ENCODE measurements around the gene ARL8A.
A peak's percentile ranks its signal among the peaks of the same experiment; 100 is the strongest.
"Not testable (repeated sequence)": the region's sequence is repeated elsewhere in the genome, so short reads cannot be mapped to it uniquely, and the experiment has no call there.

Gene ARL8A

GRCh38 chr1:202172015-202172355, 27.4 kb upstream of the ARL8A start:
- no peak for DNase-seq

GRCh38 chr1:202171292-202172014, 26.9 kb upstream of the ARL8A start:
- DNase-seq = no peak

GRCh38 chr1:202170726-202171125, 26.2 kb upstream of the ARL8A start:
- no peak for DNase-seq

GRCh38 chr1:202168861-202169260, 24.3 kb upstream of the ARL8A start:
- no peak for DNase-seq

GRCh38 chr1:202167708-202168415, 23.3 kb upstream of the ARL8A start:
- no peak for DNase-seq

- DNase-seq = not testable (repeated sequence)
Measured at GRCh38 chr1:202167054-202167453, 22.5 kb upstream of the ARL8A start.

GRCh38 chr1:202165942-202166843, 21.7 kb upstream of the ARL8A start:
- no peak for DNase-seq

GRCh38 chr1:202165267-202165941, 20.9 kb upstream of the ARL8A start:
- peak; percentile 66 for DNase-seq

GRCh38 chr1:202164271-202165037, 19.9 kb upstream of the ARL8A start:
- DNase-seq = no peak

- DNase-seq = no peak
Measured at GRCh38 chr1:202163281-202164270, 19.0 kb upstream of the ARL8A start.

GRCh38 chr1:202162418-202163280, 18.1 kb upstream of the ARL8A start:
- DNase-seq = no peak

- DNase-seq = no peak
Measured at GRCh38 chr1:202162047-202162417, 17.5 kb upstream of the ARL8A start.

GRCh38 chr1:202161151-202162046, 16.9 kb upstream of the ARL8A start:
- no peak for DNase-seq

- DNase-seq = peak; percentile 88
Measured at GRCh38 chr1:202160377-202160940, 15.9 kb upstream of the ARL8A start, which contains the start of gene PTPN7. Gene PTPN7, minus strand, starts transcription at chr1:202160602. Its CDS starts 1,200 bp downstream, at chr1:202159402.

GRCh38 chr1:202159534-202160371, 15.2 kb upstream of the ARL8A start:
- DNase-seq = peak; percentile 67

GRCh38 chr1:202158810-202159533, 14.4 kb upstream of the ARL8A start:
- no peak for DNase-seq

GRCh38 chr1:202157945-202158344, 13.4 kb upstream of the ARL8A start:
- DNase-seq = no peak
